Measurements from ENCODE around the gene KRTAP2-3. TPM values are rescaled to one million over a fixed set of nuclear protein-coding genes. Genes with fewer than 3 reads are reported as not detected.
"Not testable (repeated sequence)": the region's sequence is repeated elsewhere in the genome, so short reads cannot be mapped to it uniquely, and the experiment has no call there.

Gene KRTAP2-3, protein sequence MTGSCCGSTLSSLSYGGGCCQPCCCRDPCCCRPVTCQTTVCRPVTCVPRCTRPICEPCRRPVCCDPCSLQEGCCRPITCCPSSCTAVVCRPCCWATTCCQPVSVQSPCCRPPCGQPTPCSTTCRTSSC
- total RNA-seq: 0.55 and 5.9 TPM in 2 replicates

DNA sequence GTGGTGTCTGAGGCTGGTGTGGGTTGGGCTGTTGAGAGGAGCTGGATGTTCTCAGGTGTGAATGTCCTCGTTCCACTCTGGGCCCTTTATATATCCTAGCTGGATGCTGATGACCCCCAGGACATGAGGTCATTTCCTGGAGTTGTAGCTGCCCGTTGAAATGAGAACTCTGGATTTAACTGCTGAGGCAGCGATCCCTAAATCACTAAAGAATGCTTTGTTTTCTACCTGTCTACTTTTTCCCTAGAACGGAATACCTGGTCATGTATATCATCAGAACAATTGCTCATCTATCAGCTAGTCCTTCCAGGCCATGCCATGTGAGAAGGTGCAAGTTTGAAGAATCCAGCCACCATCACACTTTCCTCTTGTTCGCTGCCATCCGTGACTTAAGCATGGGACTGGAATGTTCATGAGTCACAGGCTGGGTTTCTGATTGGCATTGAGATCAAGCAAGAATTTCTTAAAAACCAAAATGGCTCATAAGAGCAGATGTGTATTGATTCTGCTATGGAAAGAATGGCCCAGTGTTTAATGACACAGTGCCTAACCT lies at the start of gene KRTAP2-3:
Gene KRTAP2-3 (minus strand): TSS at position 63 of the 553 bp plus-strand sequence. CDS start 64 bp downstream, outside the sequence.
- DNase-seq (ENCODE audit: low read depth): peak; percentile 99

DNA sequence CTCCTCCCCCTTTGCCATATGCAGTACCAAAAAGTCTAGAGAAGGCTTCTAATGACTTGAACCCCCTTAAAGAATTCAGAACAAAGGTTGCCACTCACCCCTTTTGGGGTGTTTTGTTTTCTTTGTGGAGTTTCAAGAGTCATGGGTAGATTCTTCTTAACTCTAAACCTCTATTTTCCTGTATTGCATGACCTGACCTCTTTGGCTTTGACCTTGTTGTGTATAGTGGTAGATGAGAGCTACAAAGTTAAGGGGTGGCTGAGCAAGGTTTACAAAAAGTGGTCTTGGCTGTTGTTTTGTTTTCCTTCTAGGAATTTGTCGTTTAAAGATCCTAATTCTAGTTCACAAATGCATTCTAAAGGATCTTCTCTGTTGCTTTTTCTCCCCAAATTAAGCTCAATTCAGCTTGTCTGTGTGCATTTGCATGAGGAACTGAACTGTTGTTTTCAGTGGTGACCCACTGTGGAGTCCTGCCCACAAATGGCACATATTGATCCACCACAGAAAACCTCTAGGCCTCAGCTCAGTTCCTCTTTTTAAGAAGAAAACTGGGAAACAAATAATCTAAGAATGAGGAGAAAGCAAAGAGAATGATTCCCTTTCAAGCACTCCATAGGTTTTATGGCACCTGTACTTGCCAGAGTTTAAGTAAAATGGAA lies 48.9 kb upstream of the KRTAP2-3 start:
- DNase-seq (ENCODE audit: low read depth): not testable (repeated sequence)

- peak; percentile 39 for DNase-seq (ENCODE audit: low read depth)
These were observed 48.1 kb upstream of the KRTAP2-3 start for GRCh38 chr17:41107941-41108450.

DNA sequence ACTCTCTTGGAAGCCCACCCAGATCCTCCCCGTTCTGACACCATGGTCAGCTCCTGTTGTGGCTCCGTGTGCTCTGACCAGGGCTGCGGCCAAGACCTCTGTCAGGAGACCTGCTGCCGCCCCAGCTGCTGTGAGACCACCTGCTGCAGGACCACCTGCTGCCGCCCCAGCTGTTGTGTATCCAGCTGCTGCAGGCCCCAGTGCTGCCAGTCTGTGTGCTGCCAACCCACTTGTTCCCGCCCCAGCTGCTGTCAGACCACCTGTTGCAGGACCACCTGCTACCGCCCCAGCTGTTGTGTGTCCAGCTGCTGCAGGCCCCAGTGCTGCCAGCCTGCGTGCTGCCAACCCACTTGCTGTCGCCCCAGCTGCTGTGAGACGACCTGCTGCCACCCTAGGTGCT lies 45.4 kb upstream of the KRTAP2-3 start, which contains the start of gene KRTAP4-9:
Gene KRTAP4-9 (plus strand): TSS at position 43 of the 400 bp plus-strand sequence. CDS start 0 bp downstream, at position 43.
- DNase-seq (ENCODE audit: low read depth): not testable (repeated sequence)

DNA sequence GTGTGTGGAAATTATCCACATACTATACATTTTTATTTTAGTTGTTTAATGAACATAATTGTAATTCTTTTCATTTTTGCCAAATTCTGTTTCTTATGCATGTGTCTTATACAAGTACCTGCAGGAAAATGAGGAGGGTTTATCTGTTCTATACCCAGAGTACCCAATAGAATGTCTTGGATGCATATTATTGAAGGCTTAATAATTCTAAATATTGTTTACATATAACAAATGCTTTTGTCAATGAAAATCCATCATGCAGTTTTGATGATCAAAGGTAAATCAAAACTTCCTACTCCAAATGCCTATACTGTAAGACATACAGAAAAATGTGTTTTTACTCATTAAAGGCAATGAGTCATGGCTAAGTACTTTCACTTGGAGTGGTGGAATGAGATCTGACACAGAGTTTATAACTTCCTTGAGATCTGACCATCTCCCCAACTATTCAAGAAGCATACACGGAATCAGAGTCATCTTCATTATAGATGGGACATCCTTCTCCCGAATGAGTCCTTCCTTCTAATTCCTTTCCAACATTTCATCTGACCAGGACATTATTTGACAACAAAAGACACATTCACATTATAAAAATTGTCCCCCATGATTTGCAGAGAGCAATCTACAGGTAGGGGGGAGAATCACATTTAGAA lies 44.6 kb upstream of the KRTAP2-3 start:
- peak; percentile 50 for DNase-seq (ENCODE audit: low read depth)

DNA sequence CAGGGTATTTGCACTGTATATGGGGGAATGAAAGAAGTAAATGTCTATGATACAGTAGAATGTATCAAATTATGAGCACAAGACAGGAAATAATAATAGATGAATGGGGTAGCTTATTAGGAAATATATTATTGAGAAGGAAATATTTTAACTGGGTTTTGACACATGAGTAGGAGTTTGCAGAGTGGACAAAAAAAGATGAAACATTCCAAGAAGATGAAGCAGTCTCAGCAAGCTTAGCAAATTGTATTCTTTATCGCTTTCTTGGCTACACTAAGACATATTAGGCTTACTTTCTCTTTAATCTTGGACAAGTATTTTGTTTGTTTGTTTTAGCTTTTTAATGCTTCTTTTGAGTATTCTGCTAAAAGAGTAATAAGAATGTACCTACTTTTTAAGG lies 44.0 kb upstream of the KRTAP2-3 start:
- no peak for DNase-seq (ENCODE audit: low read depth)

DNA sequence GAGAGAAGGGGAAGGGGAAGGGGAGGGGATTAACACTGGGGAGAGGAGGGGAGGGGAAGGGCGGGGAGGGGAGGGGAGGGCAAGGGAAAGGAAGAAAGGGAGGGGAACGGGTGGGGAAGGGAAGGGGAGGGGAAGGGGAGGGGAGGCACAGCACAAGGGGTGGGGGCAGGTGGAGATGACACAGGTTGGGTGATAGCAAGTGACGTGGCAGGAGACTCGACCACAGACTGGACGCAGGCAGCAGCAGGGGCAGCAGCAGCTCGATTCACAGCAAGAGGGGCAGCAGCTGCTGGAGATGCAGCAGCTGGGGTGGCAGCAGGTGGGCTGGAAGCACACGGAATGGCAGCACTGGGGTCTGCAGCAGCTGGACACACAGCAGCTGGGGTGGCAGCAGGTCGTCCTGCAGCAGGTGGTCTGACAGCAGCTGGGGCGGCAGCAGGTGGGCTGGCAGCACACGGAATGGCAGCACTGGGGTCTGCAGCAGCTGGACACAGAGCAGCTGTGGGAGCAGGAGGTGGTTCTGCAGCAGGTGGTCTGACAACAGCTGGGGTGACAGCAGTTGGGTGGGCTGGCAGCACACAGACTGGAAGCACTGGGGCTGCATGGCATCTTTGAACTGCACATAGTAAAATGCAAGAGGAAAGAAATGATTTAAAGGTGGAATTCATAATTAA lies 41.8 kb upstream of the KRTAP2-3 start, which contains the start of gene KRTAP4-16:
Gene KRTAP4-16 (minus strand): TSS at position 624 of the 674 bp plus-strand sequence. CDS start 0 bp downstream, at position 624.
- DNase-seq (ENCODE audit: low read depth): no peak

DNA sequence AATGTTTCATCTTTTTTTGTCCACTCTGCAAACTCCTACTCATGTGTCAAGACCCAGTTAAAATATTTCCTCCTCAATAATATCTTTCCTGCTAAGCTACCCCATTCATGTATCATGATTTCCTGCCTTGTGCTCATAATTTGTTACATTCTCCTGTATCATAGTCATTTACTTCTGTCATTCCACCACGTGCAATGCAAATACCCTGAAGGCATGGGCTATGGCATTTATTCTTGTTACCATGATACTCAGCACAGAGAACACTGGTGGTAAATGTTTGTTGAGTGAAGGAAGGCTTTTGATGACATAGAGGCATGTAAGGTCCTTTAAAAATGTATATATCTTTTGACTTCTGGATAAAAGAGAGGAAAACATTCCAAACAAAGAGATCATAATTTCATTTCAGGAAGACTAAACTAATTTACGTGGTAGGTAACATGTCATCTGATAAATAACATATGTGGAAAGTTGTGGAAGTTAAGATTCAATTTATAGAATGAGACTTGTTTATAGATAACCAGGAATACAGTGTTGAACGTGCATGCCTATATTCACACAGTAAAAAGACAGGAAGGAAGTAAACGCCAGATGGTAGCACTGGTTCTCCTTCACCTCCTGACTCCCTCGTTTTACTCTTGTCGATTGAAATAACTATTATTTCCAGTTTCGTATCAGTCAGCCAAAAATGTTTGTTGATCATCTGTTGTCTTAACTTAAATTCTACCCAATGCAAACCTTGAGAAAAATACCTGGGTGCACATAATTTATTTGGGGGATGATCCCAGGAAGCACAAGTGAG lies 40.0 kb upstream of the KRTAP2-3 start:
- peak; percentile 50 for DNase-seq (ENCODE audit: low read depth)

DNA sequence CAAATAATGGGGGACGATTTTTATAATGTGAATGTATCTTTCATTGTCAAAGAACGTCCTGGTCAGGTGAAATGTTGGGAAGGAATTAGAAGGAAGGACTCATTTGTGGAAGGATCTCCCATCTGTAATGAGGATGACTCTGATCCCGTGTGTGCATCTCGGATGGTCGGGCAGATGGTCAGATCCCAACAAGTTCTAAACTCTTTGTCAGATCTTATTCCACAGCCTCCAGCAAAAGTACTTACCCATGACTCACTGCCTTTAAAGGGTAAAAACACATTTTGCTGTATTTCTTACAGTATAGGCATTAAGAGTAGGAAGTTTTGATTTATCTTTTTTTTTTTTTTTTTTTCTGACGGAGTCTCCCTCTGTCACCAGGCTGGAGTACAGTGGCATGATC lies 38.6 kb upstream of the KRTAP2-3 start:
- DNase-seq (ENCODE audit: low read depth): no peak

GRCh38 chr17:41098042-41098441 lies 38.1 kb upstream of the KRTAP2-3 start, which contains the start of gene KRTAP4-8:
Gene KRTAP4-8 (minus strand): TSS chr17:41098142. CDS start chr17:41098084, 58 bp downstream.
- DNase-seq (ENCODE audit: low read depth): no peak

DNA sequence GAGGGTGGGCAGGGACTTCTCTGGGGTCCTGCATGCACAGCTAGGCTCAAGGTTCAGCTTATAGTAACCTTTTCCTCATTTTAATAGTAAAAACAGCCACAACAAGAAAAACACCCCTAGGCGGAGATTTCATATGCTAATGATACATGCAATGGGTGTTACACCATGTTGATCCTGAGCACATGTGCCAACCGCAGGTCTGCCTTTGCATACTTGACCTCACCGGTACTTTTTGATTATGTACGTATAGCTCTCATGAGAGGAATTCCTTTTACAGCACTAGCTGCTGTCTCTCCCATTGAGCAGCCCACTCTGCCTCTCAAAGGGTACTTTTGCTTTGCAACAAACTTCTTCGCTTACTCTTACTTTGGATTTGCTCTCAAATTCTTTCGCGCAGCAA lies 36.1 kb upstream of the KRTAP2-3 start:
- DNase-seq (ENCODE audit: low read depth): no peak

- DNase-seq (ENCODE audit: low read depth): not testable (repeated sequence)
These were observed 28.9 kb upstream of the KRTAP2-3 start for GRCh38 chr17:41088760-41089352.

GRCh38 chr17:41084100-41084856 lies 24.4 kb upstream of the KRTAP2-3 start, which contains the start of gene KRTAP4-7:
Gene KRTAP4-7 (plus strand): TSS chr17:41084150. CDS start chr17:41084207, 57 bp downstream.
- DNase-seq (ENCODE audit: low read depth): not testable (repeated sequence)

GRCh38 chr17:41083427-41083826 lies 23.5 kb upstream of the KRTAP2-3 start:
- peak; percentile 39 for DNase-seq (ENCODE audit: low read depth)

DNA sequence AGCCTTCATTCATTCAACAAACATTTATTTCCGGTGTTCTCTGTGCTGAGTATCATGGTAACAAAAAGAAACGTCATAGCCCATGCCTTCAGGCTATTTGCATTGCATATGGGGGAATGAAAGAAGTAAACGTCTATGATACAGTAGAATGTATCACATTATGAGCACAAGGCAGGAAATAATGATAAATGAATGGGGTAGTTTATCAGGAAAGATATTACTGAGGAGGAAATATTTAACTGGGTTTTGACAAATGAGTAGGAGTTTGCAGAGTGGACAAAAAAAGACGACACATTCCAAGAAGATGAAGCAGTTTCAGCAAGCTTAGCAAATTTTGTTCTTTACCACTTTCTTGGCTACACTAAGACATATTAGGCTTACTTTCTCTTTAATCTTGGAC lies 22.7 kb upstream of the KRTAP2-3 start:
- no peak for DNase-seq (ENCODE audit: low read depth)

DNA sequence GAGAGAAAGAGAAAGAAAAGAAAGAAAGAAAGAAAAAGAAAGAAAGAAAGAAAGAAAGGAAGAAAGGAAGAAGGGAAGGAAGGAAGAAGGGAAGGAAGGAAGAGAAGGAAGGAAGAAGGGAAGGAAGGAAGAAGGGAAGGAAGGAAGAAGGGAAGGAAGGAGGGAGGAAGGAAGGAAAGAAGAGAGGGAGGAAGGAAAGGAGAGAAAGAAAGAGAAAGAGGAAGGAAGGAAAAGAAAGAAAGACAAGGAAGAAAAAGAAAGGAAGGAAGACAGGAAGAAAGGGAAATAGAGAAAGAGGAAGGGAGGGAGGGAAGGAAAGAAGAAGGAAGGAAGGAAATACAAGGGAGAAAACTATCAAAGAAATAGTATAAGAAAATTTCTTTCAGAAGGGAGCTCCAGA lies 16.9 kb upstream of the KRTAP2-3 start:
- DNase-seq (ENCODE audit: low read depth): no peak

DNA sequence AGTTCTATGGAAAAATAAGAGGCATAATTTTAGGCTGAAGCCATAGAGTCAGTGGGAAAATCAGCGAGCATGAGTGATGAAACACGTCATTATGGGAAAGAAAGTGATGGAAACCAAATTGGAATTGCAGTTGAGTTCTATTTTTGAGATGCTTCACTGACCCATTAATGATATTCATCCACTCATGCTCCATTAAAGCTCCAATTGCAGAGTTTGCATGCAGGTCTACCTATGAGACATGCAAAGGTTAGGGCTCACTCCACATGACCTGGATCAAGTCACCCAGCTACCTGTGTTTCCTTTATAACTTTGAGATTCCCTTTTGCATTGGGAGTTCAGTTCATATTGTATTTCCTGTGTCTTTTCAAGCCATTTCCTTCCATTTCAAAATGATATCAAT lies 13.8 kb upstream of the KRTAP2-3 start:
- peak; percentile 53 for DNase-seq (ENCODE audit: low read depth)

DNA sequence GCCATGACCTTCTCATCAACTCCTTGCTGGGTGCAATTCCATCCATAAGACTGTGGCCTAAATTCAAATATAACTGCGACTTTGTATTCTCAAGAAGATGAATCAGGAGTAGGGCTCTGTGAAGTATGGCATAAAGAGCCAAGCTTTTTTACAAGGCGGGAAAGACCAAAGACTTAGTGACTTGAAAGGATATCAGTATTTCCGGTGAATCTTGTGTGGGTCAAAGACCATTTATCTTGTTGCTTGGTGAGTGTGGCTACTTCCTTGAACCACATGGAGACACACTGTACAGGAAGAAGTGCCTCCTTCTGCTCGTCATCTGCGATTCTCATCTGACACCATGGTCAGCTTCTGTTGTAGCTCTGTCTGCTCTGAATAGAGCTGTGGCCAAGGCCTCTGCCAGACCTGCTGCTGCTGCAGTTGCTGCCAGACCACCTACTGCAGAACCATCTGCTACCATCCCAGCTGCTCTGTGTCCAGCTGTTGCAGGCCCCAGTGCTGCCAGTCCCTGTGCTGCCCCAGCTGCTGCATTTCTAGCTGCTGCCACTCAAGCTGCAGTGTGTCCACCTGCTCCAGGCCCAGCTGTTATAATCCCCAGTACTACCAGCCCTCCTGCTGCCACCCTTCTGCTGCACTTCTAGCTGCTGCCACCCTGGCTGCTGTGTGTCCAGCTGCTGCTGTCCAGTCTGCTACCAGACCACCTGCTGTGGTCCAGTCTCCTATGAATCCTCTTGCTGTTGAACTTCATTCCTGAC lies 11.9 kb upstream of the KRTAP2-3 start:
- no peak for DNase-seq (ENCODE audit: low read depth)

GRCh38 chr17:41069031-41069430 lies 9.1 kb upstream of the KRTAP2-3 start:
- no peak for DNase-seq (ENCODE audit: low read depth)
